DND-41 (cell line): Measurements from ENCODE around the gene ACTL6B.
A peak's percentile ranks its signal among the peaks of the same experiment; 100 is the strongest.

ENCODE experiments used
- ATAC-seq: fragments of 200-7000 bp; cut with Tn5 transposase; 3 replicates; pipeline ENCODE4 v1.9.1; 2021; ENCODE audit warnings: low read depth; ENCODE audit not compliant: insufficient read depth
- DNase-seq: peaks from one replicate; pipeline ENCODE4 v3.0.0-alpha.2; 2020
- H2AFZ ChIP-seq: 2 replicates; pipeline ENCODE4 v1.6.0; 2012; ENCODE audit warnings: low read depth, low read length
- H3K27ac ChIP-seq: 2 replicates; pipeline ENCODE4 v1.5.1; 2012; ENCODE audit warnings: low read length, inconsistent platforms
- H3K27me3 ChIP-seq: fragments of 200-600 bp; sonication (generic); 2 replicates; pipeline ENCODE4 v1.6.0; 2012; ENCODE audit warnings: low read length, mild to moderate bottlenecking, inconsistent platforms; ENCODE audit not compliant: insufficient read depth, poor library complexity
- H3K36me3 ChIP-seq: 2 replicates; pipeline ENCODE4 v1.5.1; 2012; ENCODE audit warnings: low read length, inconsistent platforms; ENCODE audit not compliant: insufficient read depth
- H3K4me1 ChIP-seq: 2 replicates; pipeline ENCODE4 v1.5.1; 2012; ENCODE audit warnings: mild to moderate bottlenecking, low read length; ENCODE audit not compliant: insufficient read depth
- H3K4me2 ChIP-seq: 2 replicates; pipeline ENCODE4 v1.6.0; 2012; ENCODE audit warnings: mild to moderate bottlenecking, moderate library complexity, low read length, inconsistent platforms; ENCODE audit not compliant: insufficient read depth
- H3K4me3 ChIP-seq, 2 experiments: fragments of 200-600 bp in 1 of 2; shearing (Covaris generic) in 1 of 2; 2 replicates each; pipeline ENCODE4 v1.5.1; 2012 to 2016; ENCODE audit warnings: inconsistent platforms in 2 of 2, low read length in 2 of 2, mild to moderate bottlenecking in 2 of 2, low read depth in 1 of 2, moderate library complexity in 1 of 2
- H3K79me2 ChIP-seq: 2 replicates; pipeline ENCODE4 v1.6.0; 2012; ENCODE audit warnings: low read length, inconsistent platforms; ENCODE audit not compliant: insufficient read depth
- H3K9ac ChIP-seq: 2 replicates; pipeline ENCODE4 v1.6.0; 2012; ENCODE audit warnings: low read depth, mild to moderate bottlenecking, inconsistent platforms, low read length, moderate library complexity
- H3K9me3 ChIP-seq: 2 replicates; pipeline ENCODE4 v1.5.1; 2012; ENCODE audit warnings: low read length, moderate library complexity, mild to moderate bottlenecking, inconsistent platforms; ENCODE audit not compliant: insufficient read depth, severe bottlenecking
- H4K20me1 ChIP-seq: 2 replicates; pipeline ENCODE4 v1.6.0; 2012; ENCODE audit warnings: low read length; ENCODE audit not compliant: insufficient read depth
- EZH2 ChIP-seq: IDR thresholded peaks from 3 replicates; pipeline ENCODE4 v1.6.1; 2012; ENCODE audit warnings: borderline replicate concordance, low read depth, mild to moderate bottlenecking, moderate library complexity, low read length, inconsistent platforms; ENCODE audit not compliant: severe bottlenecking
- TF ChIP-seq, protein P1 (sequence below): IDR thresholded peaks from 2 replicates; pipeline ENCODE4 v1.5.1; 2012; ENCODE audit warnings: borderline replicate concordance, low read length, moderate library complexity, mild to moderate bottlenecking; ENCODE audit not compliant: poor library complexity, severe bottlenecking; ENCODE audit errors: extremely low read depth

The ACTL6B gene

GRCh38 chr7:100675581-100676350 is 19.5 kb upstream of the ACTL6B start:
- ATAC-seq = peak; percentile 62
- H2AFZ ChIP-seq = no peak overlapping the region; the same call in 1 of the 2 replicates

DNA sequence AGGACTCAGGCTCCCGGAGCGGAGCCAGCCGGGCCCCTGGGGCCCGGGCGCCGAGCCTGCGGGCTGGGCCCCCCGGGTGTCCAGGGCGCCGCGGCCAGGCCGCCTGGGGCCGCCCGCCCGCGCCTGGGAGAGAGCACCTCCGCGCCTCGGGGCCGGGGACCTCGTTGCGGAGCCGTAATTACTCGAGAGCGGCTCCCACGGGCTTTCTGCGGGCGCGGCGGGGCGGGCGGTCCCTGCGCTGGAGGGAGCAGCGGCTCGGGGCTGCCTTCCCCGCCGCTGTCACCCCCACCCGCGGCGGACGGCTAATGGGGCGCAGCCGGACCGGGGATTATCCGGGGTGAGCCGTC is 18.8 kb upstream of the ACTL6B start:
- Histone ChIP-seq H3K27me3 (no peaks in the 10 kb centered on the region), H3K79me2 (peaks cover 52% of the 10 kb centered on the region), H3K4me1 (peaks cover 22% of the 10 kb centered on the region), H3K36me3 (peaks cover 39% of the 10 kb centered on the region), H3K4me3 (peak overlapping the region; percentile 88 to 98), H3K9me3 (no peaks in the 10 kb centered on the region), H3K27ac (peak overlapping the region; percentile 89), H2AFZ (no peak overlapping the region), H3K4me2 (peak overlapping the region; percentile 94), H3K9ac (peak overlapping the region; percentile 91), H4K20me1 (peaks cover 52% of the 10 kb centered on the region)
- TF ChIP-seq EZH2 = no peak
- TF ChIP-seq, protein P1, sequence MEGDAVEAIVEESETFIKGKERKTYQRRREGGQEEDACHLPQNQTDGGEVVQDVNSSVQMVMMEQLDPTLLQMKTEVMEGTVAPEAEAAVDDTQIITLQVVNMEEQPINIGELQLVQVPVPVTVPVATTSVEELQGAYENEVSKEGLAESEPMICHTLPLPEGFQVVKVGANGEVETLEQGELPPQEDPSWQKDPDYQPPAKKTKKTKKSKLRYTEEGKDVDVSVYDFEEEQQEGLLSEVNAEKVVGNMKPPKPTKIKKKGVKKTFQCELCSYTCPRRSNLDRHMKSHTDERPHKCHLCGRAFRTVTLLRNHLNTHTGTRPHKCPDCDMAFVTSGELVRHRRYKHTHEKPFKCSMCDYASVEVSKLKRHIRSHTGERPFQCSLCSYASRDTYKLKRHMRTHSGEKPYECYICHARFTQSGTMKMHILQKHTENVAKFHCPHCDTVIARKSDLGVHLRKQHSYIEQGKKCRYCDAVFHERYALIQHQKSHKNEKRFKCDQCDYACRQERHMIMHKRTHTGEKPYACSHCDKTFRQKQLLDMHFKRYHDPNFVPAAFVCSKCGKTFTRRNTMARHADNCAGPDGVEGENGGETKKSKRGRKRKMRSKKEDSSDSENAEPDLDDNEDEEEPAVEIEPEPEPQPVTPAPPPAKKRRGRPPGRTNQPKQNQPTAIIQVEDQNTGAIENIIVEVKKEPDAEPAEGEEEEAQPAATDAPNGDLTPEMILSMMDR = no peak
- DNase-seq = no peak
- ATAC-seq = no peak

More at GRCh38 chr7:100675581-100676350, 19.5 kb upstream of the ACTL6B start:
- Histone ChIP-seq H3K27ac (peak overlapping the region; percentile 61; the same call in 1 of the 2 replicates), H3K4me3 (peak overlapping the region; percentile 88 to 98), H3K9ac (peak overlapping the region; percentile 91; the same call in 1 of the 2 replicates), H3K4me2 (peak overlapping the region; percentile 94), H3K9me3 (no peaks in the 10 kb centered on the region), H3K4me1 (peaks cover 22% of the 10 kb centered on the region), H3K79me2 (peaks cover 52% of the 10 kb centered on the region), H3K36me3 (peaks cover 46% of the 10 kb centered on the region), H3K27me3 (no peaks in the 10 kb centered on the region), H4K20me1 (peaks cover 54% of the 10 kb centered on the region)
- peak; percentile 83 for DNase-seq
- TF ChIP-seq, protein P1 = no peak
- no peak for TF ChIP-seq EZH2

GRCh38 chr7:100674411-100675104 is 18.3 kb upstream of the ACTL6B start:
- TF ChIP-seq, protein P1 = no peak
- TF ChIP-seq EZH2 = no peak
- H3K79me2 ChIP-seq = peaks cover 49% of the 10 kb centered on the region
- H3K36me3 ChIP-seq = peaks cover 34% of the 10 kb centered on the region
- peak overlapping the region; percentile 91 for H3K9ac ChIP-seq
- H3K4me1 ChIP-seq = peaks cover 22% of the 10 kb centered on the region
- no peaks in the 10 kb centered on the region for H3K27me3 ChIP-seq
- DNase-seq = peak; percentile 47
- H3K9me3 ChIP-seq = no peaks in the 10 kb centered on the region
- H3K4me3 ChIP-seq = peak overlapping the region; percentile 88 to 98
- peaks cover 49% of the 10 kb centered on the region for H4K20me1 ChIP-seq
- peak overlapping the region; percentile 82; the same call in 1 of the 2 replicates for H2AFZ ChIP-seq
- peak overlapping the region; percentile 89 for H3K27ac ChIP-seq
- ATAC-seq = peak; percentile 18
- H3K4me2 ChIP-seq = peak overlapping the region; percentile 94
